Adrenal gland (tissue), 12 donors: ENCODE measurements around the gene RAET1E. TPM values are rescaled to one million over a fixed set of nuclear protein-coding genes. Genes with fewer than 3 reads are reported as not detected.
"Not testable (repeated sequence)": the region's sequence is repeated elsewhere in the genome, so short reads cannot be mapped to it uniquely, and the experiment has no call there.

Experiments
- DNase-seq, 7 donors: peaks; one replicate each; pipeline ENCODE4 v3.0.0-alpha.2; 2019 to 2020
- H3K27ac ChIP-seq, 5 donors: fragments of 200-600 bp; sonication (generic) in 4 of 5; 1 replicate in 3 of 5; 2 replicates in 2 of 5; pipeline versions ENCODE4 v1.5.1 to v1.8.0; 2016 to 2020; ENCODE audit warnings: mild to moderate bottlenecking in 1 of 5
- H3K27me3 ChIP-seq: fragments of 200-600 bp; 2 replicates; pipeline ENCODE4 v1.8.0; 2021
- H3K36me3 ChIP-seq, 2 donors: fragments of 200-600 bp; replicated peaks in 1 of 2; 1 replicate in 1 of 2; 2 replicates in 1 of 2; pipeline versions ENCODE4 v1.5.1 to v1.8.0; 2018 to 2022
- H3K4me1 ChIP-seq, 2 donors: fragments of 200-600 bp; replicated peaks in 1 of 2; 1 replicate in 1 of 2; 2 replicates in 1 of 2; pipeline versions ENCODE4 v1.5.1 to v1.8.0; 2018 to 2021
- H3K4me3 ChIP-seq, 4 donors: fragments of 200-600 bp; sonication (generic) in 3 of 4; one replicate each; pipeline ENCODE4 v1.5.1; 2016 to 2018
- H3K9me3 ChIP-seq, 3 donors: fragments of 200-600 bp; sonication (generic) in 1 of 3; replicated peaks in 1 of 3; 1 replicate in 2 of 3; 2 replicates in 1 of 3; pipeline versions ENCODE4 v1.5.1 to v1.8.0; 2016 to 2021
- POLR2A ChIP-seq, 2 donors: fragments of 450-650 bp; IDR thresholded peaks; one replicate each; pipeline ENCODE4 v1.6.1; 2017; ENCODE audit warnings: antibody characterized with exemption in 2 of 2, mild to moderate bottlenecking in 2 of 2, moderate library complexity in 1 of 2
- WGBS, 4 donors: extraction: QIAGEN DNeasy Blood & Tissue Kit in 2 of 4; methylation state at CpG; one replicate each; pipeline versions ENCODE4 v1.1.5 to v1.1.7; 2013 to 2017; 5-methylcytosine and 5-hydroxymethylcytosine counted together
- intact Hi-C, 2 donors: fragments of 100-400 bp; cut with DNase I; formaldehyde crosslinking; loops; one replicate each; pipeline versions ENCODE4 v1.14.1 to v1.15.0; 2022 to 2023
- polyA plus RNA-seq, 3 donors: library from polyadenylated mRNA; stranded (reverse); fragments of 200-250 nt in 2 of 3; fragments of 350-450 nt in 1 of 3; fragmentation: Illumina TruSeq in 1 of 3; extraction: RNeasy Lipid Tissue Mini Kit (QIAGEN cat#74804) in 1 of 3; gene quantifications; one replicate each; pipeline ENCODE4 v1.2.3, GENCODE V29; 2013 to 2014
- total RNA-seq, 9 donors: library from RNA; depleted of rRNA in 4 of 9; stranded (reverse); fragments of >200 nt in 4 of 9; fragments of 120-200 nt in 1 of 9; fragmentation: NEBNext Ultra II Directional in 1 of 9; extraction: Animal tissue kit (Norgen Biotek cat#: 25700) in 1 of 9; gene quantifications; one replicate each; pipeline versions ENCODE4 v1.1.0 to v1.2.4, GENCODE V29; 2013 to 2023
- TF ChIP-seq, protein P1 (sequence below), 6 experiments: fragments of 450-650 bp in 4 of 6; fragments of 200-600 bp in 2 of 6; sonication (generic) in 1 of 6; IDR thresholded peaks; 1 replicate in 5 of 6; 2 replicates in 1 of 6; pipeline versions ENCODE4 v1.5.1 to v1.8.0; 2016 to 2021; ENCODE audit warnings: antibody characterized with exemption in 6 of 6, mild to moderate bottlenecking in 2 of 6, moderate library complexity in 1 of 6
- donor health status: healthy with polysubstance abuse.
- donor health status: Bipolar disorder and iron deficiency.
- donor health status: DM: yes; HTN: yes; CAD: no.
- donor health status: DM: no; HTN: no; CAD: no.
- donor health status: DM: no; HTN: no; CAD: no.
- donor health status: DM: yes; HTN: yes; CAD: no.

Gene RAET1E
- total and polyA plus RNA-seq, 12 donors: 0.17 to 9.2 (median 1.1) TPM; not detected in 1

GRCh38 chr6:149855040-149855654 lies 42.8 kb downstream of the RAET1E start:
- Histone ChIP-seq H3K27me3 (no peaks in the 10 kb centered on the region), H3K36me3 (no peaks in the 10 kb centered on the region), H3K27ac (no peak overlapping the region), H3K4me1 (peaks cover 0 to 14% of the 10 kb centered on the region in 2 donors), H3K4me3 (no peak overlapping the region), H3K9me3 (no peaks in the 10 kb centered on the region)
- 87 to 96% (median 92%) methylated on average over 5 of the region's 5 CpGs for WGBS, 4 donors
- no peak for TF ChIP-seq POLR2A (IDR thresholded peaks at IDR 0.05)
- TF ChIP-seq, protein P1, sequence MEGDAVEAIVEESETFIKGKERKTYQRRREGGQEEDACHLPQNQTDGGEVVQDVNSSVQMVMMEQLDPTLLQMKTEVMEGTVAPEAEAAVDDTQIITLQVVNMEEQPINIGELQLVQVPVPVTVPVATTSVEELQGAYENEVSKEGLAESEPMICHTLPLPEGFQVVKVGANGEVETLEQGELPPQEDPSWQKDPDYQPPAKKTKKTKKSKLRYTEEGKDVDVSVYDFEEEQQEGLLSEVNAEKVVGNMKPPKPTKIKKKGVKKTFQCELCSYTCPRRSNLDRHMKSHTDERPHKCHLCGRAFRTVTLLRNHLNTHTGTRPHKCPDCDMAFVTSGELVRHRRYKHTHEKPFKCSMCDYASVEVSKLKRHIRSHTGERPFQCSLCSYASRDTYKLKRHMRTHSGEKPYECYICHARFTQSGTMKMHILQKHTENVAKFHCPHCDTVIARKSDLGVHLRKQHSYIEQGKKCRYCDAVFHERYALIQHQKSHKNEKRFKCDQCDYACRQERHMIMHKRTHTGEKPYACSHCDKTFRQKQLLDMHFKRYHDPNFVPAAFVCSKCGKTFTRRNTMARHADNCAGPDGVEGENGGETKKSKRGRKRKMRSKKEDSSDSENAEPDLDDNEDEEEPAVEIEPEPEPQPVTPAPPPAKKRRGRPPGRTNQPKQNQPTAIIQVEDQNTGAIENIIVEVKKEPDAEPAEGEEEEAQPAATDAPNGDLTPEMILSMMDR (IDR thresholded peaks at IDR 0.05): no peak
- intact Hi-C loops: no loop called here
- DNase-seq: no peak

DNA sequence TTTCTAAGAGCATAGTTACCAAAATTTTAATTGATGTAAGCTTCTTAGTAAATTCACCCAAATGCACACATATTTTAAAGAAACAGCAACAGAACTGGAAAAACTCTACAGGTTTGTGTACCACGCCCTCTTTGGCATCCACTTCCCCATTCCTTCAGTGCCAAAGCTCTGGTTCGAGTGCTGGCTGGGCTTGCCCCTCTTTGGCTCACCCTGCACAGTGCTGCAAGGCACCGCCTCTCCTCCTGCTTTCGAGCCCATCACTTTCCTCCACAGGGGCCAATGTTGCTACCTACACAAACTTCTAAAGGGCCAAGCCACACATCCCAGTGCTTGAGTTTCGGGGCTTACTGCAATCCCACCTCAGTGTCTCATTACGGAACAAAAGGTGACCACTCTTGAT lies 43.4 kb downstream of the RAET1E start:
- Histone ChIP-seq H3K9me3 (no peaks in the 10 kb centered on the region), H3K27me3 (no peaks in the 10 kb centered on the region), H3K4me3 (no peak overlapping the region), H3K36me3 (no peaks in the 10 kb centered on the region), H3K4me1 (peaks cover 0 to 14% of the 10 kb centered on the region in 2 donors), H3K27ac (no peak overlapping the region)
- no peak for DNase-seq
- 69 to 80% (median 76%) methylated on average over 5 to 6 of the region's 6 CpGs for WGBS, 4 donors
- TF ChIP-seq, protein P1 (IDR thresholded peaks at IDR 0.05): no peak
- no peak for TF ChIP-seq POLR2A (IDR thresholded peaks at IDR 0.05)
- intact Hi-C loops: no loop called here

GRCh38 chr6:149854017-149854416 lies 43.9 kb downstream of the RAET1E start:
- H3K9me3 ChIP-seq, H3K27ac ChIP-seq, DNase-seq, H3K4me3 ChIP-seq, H3K36me3 ChIP-seq, intact Hi-C loops, H3K27me3 ChIP-seq: not testable (repeated sequence)
- WGBS, 4 donors: 89 to 97% (median 94%) methylated on average over 4 of the region's 4 CpGs
- H3K4me1 ChIP-seq: peaks cover 0 to 14% of the 10 kb centered on the region in 2 donors

- H3K27me3 ChIP-seq: no peaks in the 10 kb centered on the region
- 90 to 94% (median 93%) methylated on average over 12 of the region's 12 CpGs for WGBS, 4 donors
- H3K9me3 ChIP-seq: no peaks in the 10 kb centered on the region
- no peak overlapping the region for H3K27ac ChIP-seq
- intact Hi-C loops: no loop called here
- TF ChIP-seq, protein P1 (IDR thresholded peaks at IDR 0.05): no peak
- TF ChIP-seq POLR2A (IDR thresholded peaks at IDR 0.05): no peak
- H3K4me3 ChIP-seq: no peak overlapping the region
- H3K36me3 ChIP-seq: no peaks in the 10 kb centered on the region
- peaks cover 1 to 14% of the 10 kb centered on the region in 2 donors for H3K4me1 ChIP-seq
- DNase-seq: no peak
These were observed 45.0 kb downstream of the RAET1E start for GRCh38 chr6:149852881-149853280.

DNA sequence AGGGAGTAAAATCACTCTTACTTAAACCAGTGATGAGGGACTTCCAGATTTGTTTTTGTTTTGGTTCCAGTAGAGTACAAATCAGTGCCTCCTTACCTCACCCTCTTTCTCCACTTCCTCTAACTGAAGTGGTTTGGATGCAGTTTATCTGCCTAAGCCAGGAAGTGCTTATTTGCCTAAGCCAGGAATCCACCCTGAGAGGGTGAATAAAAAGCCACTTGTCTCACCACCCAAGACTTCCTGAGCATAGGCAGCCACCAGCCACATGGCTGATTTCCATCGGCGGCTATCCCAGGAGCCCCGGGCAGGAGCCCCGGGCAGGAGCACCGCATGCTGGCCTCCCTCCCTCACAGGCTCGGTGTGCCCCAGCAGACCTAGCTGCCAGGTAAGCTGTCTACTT lies 45.7 kb downstream of the RAET1E start:
- TF ChIP-seq, protein P1 (IDR thresholded peaks at IDR 0.05): no peak
- no peak for TF ChIP-seq POLR2A (IDR thresholded peaks at IDR 0.05)
- WGBS, 4 donors: 57 to 85% (median 65%) methylated on average over 2 to 6 of the region's 6 CpGs
- Histone ChIP-seq H3K27ac (peak overlapping the region in 1 of 5 donors; percentile 18), H3K9me3 (no peaks in the 10 kb centered on the region), H3K4me1 (peaks cover 8 to 15% of the 10 kb centered on the region in 2 donors), H3K36me3 (no peaks in the 10 kb centered on the region), H3K4me3 (no peak overlapping the region), H3K27me3 (no peaks in the 10 kb centered on the region)
- intact Hi-C loops: no loop called here
- no peak for DNase-seq
